ELF-1 (cell line): Measurements from ENCODE around the gene P3R3URF.

Source experiments
- DNase-seq: peaks from one replicate; pipeline ENCODE4 v3.0.0-alpha.2; 2016; ENCODE audit warnings: low read depth, low spot score

Gene P3R3URF

GRCh38 chr1:46172321-46172720, 4.0 kb downstream of the P3R3URF start:
- no peak for DNase-seq

GRCh38 chr1:46171871-46172270, 4.4 kb downstream of the P3R3URF start:
- DNase-seq: peak; percentile 86

DNA sequence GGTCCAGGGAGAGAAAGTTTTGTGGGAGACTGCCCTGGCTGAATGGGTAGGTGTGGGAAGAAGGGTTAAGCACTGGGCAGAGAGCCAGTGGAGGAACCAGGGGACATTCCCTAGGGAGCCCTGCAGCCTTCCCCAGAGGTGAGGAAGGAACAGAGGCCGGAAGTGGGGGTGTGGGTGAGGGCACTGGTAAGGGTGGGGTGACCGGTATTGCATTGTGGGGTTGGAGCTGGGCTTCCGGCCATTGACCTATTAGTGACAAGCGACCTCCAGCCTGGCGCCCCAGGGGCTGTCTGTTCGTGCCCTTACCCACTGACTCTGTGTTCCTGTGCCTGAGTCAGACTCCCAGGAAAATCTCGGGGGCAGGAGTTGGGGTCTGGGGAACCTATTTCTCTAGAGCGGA, 4.9 kb downstream of the P3R3URF start:
- no peak for DNase-seq

DNA sequence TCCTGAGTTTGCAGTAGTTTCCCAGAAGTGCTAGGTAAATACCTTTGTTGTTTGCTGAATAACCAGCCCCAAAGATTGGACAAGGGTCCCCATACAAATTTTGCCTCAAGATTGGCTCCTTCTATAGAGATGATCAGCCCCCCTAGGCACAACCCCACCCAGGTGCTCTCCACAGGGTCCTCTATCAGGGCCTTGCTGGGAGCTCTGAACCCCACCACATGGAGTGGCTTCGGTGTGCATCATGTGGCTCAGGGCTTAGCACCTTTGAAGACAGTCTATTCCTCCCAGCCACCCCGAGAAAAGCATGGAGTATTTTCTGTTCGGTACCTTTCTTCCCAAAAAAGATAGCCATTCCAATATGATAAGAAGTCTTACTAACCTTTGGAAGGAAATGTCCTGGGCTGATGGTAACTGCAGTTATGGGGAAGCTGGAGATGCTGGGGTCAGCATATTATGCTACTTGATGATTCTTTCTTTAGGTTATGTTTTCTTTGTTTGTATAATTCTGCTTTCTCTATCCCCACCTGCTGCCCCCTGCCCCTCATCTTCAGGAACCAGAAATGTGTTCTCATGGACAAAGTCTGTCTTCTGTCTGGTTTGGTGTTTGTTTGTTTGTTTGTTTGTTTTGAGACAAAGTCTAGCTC, 6.4 kb downstream of the P3R3URF start:
- no peak for DNase-seq

GRCh38 chr1:46168477-46168876, 7.8 kb downstream of the P3R3URF start:
- DNase-seq: no peak

DNA sequence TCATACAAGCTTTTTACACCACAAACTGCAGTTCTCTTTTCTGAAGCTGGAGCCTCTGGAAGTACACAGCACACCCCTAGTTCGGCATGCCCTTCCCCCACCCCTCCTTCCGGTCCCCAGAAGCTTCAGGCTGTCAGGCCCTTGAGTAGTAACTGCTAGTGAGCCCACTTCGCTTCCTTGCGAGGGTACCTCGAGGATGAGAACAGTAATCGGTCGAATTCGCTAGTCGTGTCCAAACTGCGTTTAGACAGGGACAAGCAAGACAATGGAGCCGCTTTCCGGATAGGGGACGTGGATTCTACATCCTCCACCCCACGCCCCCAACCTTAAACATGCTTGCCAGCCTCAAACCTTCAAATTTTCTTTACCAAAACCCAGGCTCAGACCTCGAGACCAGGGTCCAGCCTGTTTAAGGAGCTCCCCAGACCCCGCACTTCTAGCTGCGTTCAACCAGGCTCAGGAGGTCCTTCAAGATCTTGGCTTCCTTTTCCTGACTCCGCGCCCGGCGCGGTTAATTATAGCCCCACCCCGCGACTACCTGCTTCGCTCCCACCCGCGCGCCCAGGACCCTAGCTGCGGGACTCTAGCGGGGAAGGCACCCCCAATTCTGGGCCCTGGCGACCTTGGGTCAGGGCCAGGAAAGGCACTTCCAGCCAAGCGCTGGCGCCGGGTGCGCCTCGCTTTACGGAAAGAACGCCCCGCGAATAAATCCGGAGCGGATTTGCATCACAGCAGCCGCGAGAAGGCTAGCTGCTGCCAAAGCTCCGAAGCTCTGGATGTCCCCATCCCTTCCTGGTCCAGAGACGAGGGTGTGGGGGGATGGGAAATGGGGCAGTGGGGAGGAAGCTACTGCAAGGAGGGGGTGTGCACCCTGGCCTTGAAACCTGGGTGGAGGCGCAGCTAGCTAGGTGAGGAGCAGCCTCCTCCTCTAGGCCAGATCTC, 9.5 kb downstream of the P3R3URF start:
- no peak for DNase-seq

DNA sequence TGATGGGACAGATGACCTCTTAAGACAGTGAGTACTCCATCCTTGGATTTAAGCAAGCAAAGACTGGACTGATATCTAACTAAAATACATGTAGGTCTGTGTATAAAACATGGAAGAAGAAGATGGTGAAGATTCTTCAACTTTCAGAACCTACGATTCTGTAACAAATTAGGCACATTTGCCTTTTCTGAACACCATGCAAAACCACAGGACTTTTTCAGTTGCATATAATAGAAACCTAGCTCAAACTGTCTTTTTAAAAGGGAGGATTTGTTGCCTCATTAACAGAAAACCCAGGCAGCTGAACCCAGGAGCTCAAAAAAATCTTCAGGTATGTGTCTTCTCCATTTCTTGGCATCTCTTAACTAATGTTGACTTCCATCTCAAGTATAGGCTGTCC, 16.1 kb downstream of the P3R3URF start:
- no peak for DNase-seq

GRCh38 chr1:46159516-46159915, 16.8 kb downstream of the P3R3URF start:
- DNase-seq: no peak

DNA sequence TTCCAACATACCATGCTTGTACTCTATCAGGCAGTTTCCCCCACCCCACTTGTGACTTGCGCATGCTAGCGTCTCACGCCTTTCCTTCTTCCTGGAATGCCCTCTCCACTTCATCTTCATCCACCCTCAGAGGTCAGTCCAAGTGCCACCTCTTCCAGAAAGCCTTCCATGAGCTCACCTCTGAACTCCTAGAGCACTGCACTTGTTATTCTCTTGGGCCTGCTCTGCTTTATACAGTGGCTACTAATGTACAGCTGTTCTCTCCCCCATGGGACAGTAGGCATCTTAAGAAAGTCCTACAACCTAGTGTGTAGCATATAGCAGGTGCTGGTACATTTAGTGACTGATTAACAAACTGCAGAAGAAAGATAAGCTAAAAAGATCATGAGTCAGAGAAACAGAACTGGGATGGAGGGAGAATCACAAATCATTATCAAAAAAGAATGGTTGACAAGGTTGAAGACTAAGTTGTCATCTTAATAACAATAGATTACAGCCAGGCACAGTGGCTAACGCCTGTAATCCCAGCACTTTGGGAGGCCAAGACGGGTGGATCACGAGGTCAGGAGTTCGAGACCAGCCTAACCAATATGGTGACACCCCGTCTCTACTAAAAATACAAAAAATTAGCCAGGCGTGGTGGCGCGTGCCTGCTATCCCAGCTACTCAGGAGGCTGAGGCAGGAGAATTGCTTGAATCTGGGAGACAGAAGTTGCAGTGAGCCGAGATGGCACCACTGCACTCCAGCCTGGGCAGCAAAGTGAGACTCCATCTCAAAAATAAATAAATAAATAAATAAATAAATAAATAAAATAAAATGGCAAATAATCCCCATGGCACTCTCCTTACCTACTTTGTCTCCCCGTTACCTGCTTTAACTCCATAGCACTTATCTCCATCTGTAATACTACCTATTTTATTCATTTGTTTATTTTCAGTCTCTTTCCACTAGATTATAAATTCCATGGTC, 17.7 kb downstream of the P3R3URF start:
- no peak for DNase-seq

- no peak for DNase-seq
Observed at GRCh38 chr1:46157916-46158311, 18.4 kb downstream of the P3R3URF start.

- no peak for DNase-seq
Observed at GRCh38 chr1:46153732-46154131, 22.6 kb downstream of the P3R3URF start.

DNA sequence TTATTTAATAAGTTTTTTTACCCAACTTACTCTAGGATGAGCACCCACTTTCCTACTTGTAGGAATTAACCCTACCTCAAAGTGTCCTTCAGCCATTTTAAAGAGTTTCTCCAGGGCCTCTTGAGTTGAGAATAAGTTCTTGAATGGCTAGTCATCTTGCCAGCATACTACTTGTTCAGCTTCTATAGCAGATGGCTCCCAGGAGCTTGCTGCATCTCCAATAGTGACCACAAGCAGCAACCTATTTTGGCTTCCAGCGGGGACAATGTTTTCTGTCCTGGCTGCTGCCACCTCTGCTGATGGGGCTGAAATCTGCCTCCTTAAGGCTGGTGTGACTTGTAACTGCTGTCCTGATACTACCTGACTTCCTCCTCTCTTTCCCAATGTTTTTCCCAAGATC, 23.1 kb downstream of the P3R3URF start:
- no peak for DNase-seq

DNA sequence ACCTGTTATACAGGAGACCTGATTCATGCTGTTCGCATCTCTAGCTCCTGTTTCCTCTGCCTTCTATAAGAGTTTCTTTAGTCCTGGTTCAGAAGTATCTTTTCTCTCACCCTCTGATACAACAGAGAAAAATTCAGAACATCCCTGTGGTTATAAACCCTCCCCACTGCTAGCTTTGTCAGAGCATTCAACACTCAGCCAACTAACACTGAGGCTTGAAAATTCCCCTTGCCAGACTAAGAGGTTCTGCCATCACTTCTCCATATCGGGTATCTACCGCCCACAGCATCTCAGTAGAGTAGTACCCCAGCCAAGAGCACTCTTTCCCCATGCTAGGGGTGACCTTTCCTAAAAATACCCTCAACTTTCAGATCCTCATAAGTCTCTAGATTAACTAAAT, 24.3 kb downstream of the P3R3URF start:
- DNase-seq: no peak

GRCh38 chr1:46150085-46150484, 26.2 kb downstream of the P3R3URF start:
- DNase-seq: no peak

GRCh38 chr1:46148318-46148717, 28.0 kb downstream of the P3R3URF start:
- no peak for DNase-seq

GRCh38 chr1:46137916-46138315, 38.4 kb downstream of the P3R3URF start:
- no peak for DNase-seq

DNA sequence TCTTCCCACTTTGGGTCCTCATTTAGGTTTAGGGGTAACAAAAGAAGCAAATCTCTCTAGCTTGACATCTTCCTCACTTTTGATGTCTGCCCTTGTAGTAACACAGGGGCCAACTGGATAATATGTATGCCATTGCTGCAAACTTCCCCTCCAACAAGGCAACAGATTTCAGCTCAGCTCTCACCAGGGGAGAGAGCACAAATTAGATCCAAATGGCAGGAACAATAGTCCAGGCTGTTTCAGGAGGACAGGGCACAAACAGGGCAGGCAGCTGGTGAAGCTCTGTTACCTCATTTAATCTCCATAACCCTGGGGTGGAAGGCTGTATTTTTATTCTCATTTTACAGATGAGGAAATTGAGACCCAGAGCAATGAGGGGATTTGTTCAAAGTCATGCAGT, 39.6 kb downstream of the P3R3URF start:
- DNase-seq: no peak

DNA sequence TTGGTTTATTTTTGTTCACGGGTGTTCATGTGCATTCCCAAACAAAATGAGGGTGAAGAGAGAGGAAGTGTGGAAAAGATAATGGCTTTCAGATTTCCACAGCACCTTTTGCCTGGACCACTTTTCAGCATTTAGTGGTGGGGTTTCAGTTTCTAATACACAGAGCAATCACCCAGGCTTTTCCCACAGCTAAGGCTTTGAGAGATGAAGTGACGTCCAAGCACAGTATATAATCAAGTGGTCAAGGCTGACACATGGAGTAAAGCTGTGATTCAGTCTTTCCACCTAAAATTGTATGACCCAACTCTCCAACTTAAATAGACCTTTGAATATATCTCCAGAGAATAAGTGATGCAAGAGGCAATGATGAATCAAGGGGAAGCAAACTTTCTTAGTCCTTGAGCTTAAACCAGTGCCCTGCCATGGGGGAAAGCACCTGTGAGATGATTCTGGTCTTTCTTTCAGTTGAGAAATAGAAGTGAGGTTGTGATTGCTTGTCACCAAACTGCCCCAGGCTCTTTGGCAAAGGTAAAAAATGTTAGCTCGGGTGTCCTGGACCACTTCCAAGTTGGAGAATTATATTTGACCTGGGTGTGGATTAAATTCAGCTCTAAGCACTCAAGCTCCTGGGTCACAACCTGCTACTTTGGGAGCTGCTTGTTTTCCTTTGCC, 41.5 kb downstream of the P3R3URF start:
- DNase-seq: no peak

GRCh38 chr1:46133781-46134350, 42.4 kb downstream of the P3R3URF start:
- no peak for DNase-seq

DNA sequence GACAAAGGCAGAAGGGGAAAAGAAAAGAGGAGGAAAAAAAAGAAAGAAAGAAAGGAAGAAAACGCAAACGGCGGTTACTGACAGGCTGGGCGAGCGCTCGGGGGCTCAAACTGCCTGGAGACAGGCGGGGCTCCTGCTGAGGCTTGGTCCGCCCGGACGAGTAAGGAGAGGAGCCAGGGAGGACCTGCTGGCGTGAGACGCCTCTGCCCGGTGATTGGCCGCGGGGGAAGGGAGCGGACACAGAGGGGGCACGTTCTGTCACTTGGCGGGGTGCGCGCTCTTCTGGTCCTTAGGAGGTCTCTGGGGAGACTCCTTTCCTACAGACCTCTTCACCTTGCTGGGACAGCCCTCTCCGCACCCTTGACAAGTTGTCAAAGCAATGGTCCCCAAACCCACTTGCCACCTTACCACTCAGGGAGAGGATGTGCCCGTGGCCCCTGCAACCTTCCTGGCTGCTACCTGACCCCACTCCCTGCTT, 43.1 kb downstream of the P3R3URF start:
- no peak for DNase-seq
